ENCODE results near the gene LAMC2.

Gene LAMC2

DNA sequence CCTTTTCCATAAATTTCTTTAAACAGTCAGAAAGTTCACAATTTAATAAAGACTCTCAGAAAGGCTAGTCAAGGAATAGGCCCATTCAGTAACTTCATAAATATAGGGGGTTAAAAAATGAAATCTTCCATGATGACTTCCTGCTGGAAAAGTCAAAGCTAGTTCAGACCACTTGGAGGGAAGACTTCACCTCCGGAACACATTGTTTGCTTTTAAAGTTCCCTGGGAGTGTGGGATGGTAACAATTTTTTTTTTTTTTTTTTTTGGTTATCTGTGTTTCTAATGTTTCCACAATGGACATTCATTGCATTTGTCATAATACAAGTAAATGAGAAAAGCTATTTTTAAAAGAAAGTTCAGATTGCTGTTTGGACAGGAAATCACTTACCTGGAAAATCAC lies 18.4 kb upstream of the LAMC2 start:
- H3F3A ChIP-seq (ENCODE audit: low read depth) = no peaks in the 10 kb centered on the region
- no peak overlapping the region for H2AFZ ChIP-seq (ENCODE audit: low read length)
- H3K9ac ChIP-seq (ENCODE audit: low read depth, low read length, poor library complexity, severe bottlenecking) = no peak overlapping the region
- no peak overlapping the region for H3K4me3 ChIP-seq (ENCODE audit: low read length, poor library complexity, severe bottlenecking)
- H3K4me1 ChIP-seq (ENCODE audit: insufficient read depth, low read length, poor library complexity, severe bottlenecking) = peaks cover 7% of the 10 kb centered on the region
- H3K27me3 ChIP-seq (ENCODE audit: insufficient read depth, low read length, poor library complexity, severe bottlenecking) = no peaks in the 10 kb centered on the region
- no peaks in the 10 kb centered on the region for H4K20me1 ChIP-seq (ENCODE audit: insufficient read depth, low read length, poor library complexity, severe bottlenecking)
- H3K36me3 ChIP-seq (ENCODE audit: insufficient read depth, low read length) = no peaks in the 10 kb centered on the region
- H3K79me2 ChIP-seq (ENCODE audit: insufficient read depth, low read length) = no peaks in the 10 kb centered on the region
- TF ChIP-seq, protein P1, sequence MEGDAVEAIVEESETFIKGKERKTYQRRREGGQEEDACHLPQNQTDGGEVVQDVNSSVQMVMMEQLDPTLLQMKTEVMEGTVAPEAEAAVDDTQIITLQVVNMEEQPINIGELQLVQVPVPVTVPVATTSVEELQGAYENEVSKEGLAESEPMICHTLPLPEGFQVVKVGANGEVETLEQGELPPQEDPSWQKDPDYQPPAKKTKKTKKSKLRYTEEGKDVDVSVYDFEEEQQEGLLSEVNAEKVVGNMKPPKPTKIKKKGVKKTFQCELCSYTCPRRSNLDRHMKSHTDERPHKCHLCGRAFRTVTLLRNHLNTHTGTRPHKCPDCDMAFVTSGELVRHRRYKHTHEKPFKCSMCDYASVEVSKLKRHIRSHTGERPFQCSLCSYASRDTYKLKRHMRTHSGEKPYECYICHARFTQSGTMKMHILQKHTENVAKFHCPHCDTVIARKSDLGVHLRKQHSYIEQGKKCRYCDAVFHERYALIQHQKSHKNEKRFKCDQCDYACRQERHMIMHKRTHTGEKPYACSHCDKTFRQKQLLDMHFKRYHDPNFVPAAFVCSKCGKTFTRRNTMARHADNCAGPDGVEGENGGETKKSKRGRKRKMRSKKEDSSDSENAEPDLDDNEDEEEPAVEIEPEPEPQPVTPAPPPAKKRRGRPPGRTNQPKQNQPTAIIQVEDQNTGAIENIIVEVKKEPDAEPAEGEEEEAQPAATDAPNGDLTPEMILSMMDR (conservative IDR thresholded peaks at IDR 0.05; ENCODE audit: low read length) = no peak
- no peak for TF ChIP-seq EZH2phosphoT487 (IDR thresholded peaks at IDR 0.05; ENCODE audit: borderline replicate concordance)
- H3K9me2 ChIP-seq (replicated peaks; ENCODE audit: low read depth, low read length) = no peaks in the 10 kb centered on the region
- H3K4me2 ChIP-seq (ENCODE audit: low read depth, low read length, poor library complexity, severe bottlenecking) = no peak overlapping the region
- no peaks in the 10 kb centered on the region for H3K9me3 ChIP-seq (ENCODE audit: insufficient read depth, low read depth, low read length)

DNA sequence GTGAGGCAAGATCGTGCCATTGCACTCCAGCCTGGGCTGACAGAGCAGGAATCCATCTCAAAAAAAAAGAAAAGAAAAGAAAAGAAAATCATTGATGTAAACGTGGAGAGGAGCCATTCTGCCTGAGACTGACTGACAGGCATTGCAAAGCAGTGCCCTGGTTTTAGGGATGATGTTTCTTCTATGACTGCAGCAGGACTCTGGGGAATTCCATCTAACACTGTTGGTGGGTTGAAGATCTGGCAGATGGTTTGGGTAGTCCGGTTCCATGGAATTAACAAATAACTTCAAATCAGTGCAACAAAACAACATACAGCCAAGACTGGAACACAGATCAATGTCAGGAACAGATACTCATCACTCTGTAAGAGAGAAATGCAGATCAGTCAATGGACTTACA lies 17.8 kb upstream of the LAMC2 start:
- Histone ChIP-seq H3F3A (ENCODE audit: low read depth) (no peaks in the 10 kb centered on the region), H3K4me3 (ENCODE audit: low read length, poor library complexity, severe bottlenecking) (no peak overlapping the region), H3K9ac (ENCODE audit: low read depth, low read length, poor library complexity, severe bottlenecking) (no peak overlapping the region), H3K27me3 (ENCODE audit: insufficient read depth, low read length, poor library complexity, severe bottlenecking) (no peaks in the 10 kb centered on the region), H3K79me2 (ENCODE audit: insufficient read depth, low read length) (no peaks in the 10 kb centered on the region), H2AFZ (ENCODE audit: low read length) (no peak overlapping the region), H3K9me3 (ENCODE audit: insufficient read depth, low read depth, low read length) (no peaks in the 10 kb centered on the region), H4K20me1 (ENCODE audit: insufficient read depth, low read length, poor library complexity, severe bottlenecking) (no peaks in the 10 kb centered on the region), H3K36me3 (ENCODE audit: insufficient read depth, low read length) (no peaks in the 10 kb centered on the region), H3K4me2 (ENCODE audit: low read depth, low read length, poor library complexity, severe bottlenecking) (no peak overlapping the region), H3K9me2 (replicated peaks; ENCODE audit: low read depth, low read length) (no peaks in the 10 kb centered on the region), H3K4me1 (ENCODE audit: insufficient read depth, low read length, poor library complexity, severe bottlenecking) (peaks cover 6% of the 10 kb centered on the region)
- TF ChIP-seq EZH2phosphoT487 (IDR thresholded peaks at IDR 0.05; ENCODE audit: borderline replicate concordance) = no peak
- TF ChIP-seq, protein P1 (conservative IDR thresholded peaks at IDR 0.05; ENCODE audit: low read length) = no peak

DNA sequence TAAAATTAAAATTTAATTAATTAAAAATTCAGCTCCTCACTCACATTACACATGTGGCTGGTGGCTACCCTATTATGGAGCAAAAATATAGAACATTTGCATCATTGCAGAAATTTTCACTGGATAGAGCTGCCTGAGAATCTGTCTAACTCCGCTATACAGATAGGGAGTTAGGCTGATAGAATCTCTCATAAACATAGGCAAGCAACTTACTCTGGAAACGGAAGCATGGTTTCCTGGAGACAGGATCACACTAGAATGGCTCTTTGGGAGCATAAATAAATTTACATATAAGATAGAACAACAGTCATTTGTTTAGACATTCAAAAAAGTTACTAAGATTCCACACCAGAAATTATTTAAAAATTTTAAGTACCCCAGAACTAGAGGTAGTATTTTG lies 12.2 kb upstream of the LAMC2 start:
- H3K4me3 ChIP-seq (ENCODE audit: low read length, poor library complexity, severe bottlenecking) = no peak overlapping the region
- H3K9ac ChIP-seq (ENCODE audit: low read depth, low read length, poor library complexity, severe bottlenecking) = no peak overlapping the region
- H3K36me3 ChIP-seq (ENCODE audit: insufficient read depth, low read length) = no peaks in the 10 kb centered on the region
- H3K9me2 ChIP-seq (replicated peaks; ENCODE audit: low read depth, low read length) = no peaks in the 10 kb centered on the region
- H3F3A ChIP-seq (ENCODE audit: low read depth) = no peaks in the 10 kb centered on the region
- no peak overlapping the region for H2AFZ ChIP-seq (ENCODE audit: low read length)
- no peaks in the 10 kb centered on the region for H3K27me3 ChIP-seq (ENCODE audit: insufficient read depth, low read length, poor library complexity, severe bottlenecking)
- no peak for TF ChIP-seq EZH2phosphoT487 (IDR thresholded peaks at IDR 0.05; ENCODE audit: borderline replicate concordance)
- TF ChIP-seq, protein P1 (conservative IDR thresholded peaks at IDR 0.05; ENCODE audit: low read length) = no peak
- no peaks in the 10 kb centered on the region for H3K4me1 ChIP-seq (ENCODE audit: insufficient read depth, low read length, poor library complexity, severe bottlenecking)
- H4K20me1 ChIP-seq (ENCODE audit: insufficient read depth, low read length, poor library complexity, severe bottlenecking) = no peaks in the 10 kb centered on the region
- H3K4me2 ChIP-seq (ENCODE audit: low read depth, low read length, poor library complexity, severe bottlenecking) = no peak overlapping the region
- no peaks in the 10 kb centered on the region for H3K79me2 ChIP-seq (ENCODE audit: insufficient read depth, low read length)
- H3K9me3 ChIP-seq (ENCODE audit: insufficient read depth, low read depth, low read length) = no peaks in the 10 kb centered on the region

Data from Loucy (cell line).